NB4 (cell line): ENCODE measurements around the gene NUDT1.

ENCODE experiments used
- DNase-seq: peaks from one replicate; pipeline ENCODE4 v3.0.0; 2010; ENCODE audit warnings: low read depth
- H3K4me3 ChIP-seq: one replicate; pipeline ENCODE4 v1.5.1; 2011; ENCODE audit warnings: mild to moderate bottlenecking, low read depth, low read length, moderate library complexity
- CTCF ChIP-seq: IDR thresholded peaks from one replicate; pipeline ENCODE4 v1.5.1; 2012; ENCODE audit warnings: low read depth, low read length
- MAX ChIP-seq: IDR thresholded peaks from 2 replicates; pipeline ENCODE4 v1.6.1; 2011; ENCODE audit warnings: low read depth, low read length
- MYC ChIP-seq: IDR thresholded peaks from 2 replicates; pipeline ENCODE4 v1.6.1; 2011; ENCODE audit warnings: low read depth, low read length
- POLR2A ChIP-seq: IDR thresholded peaks from 2 replicates; pipeline ENCODE4 v1.6.1; 2011; ENCODE audit warnings: mild to moderate bottlenecking; ENCODE audit not compliant: insufficient read length; ENCODE audit errors: extremely low read depth

Gene NUDT1

GRCh38 chr7:2253525-2254244 lies 11.7 kb downstream of the NUDT1 start:
- no peak for TF ChIP-seq MAX
- no peak for TF ChIP-seq CTCF
- no peak for TF ChIP-seq POLR2A
- TF ChIP-seq MYC, result no peak
- H3K4me3 ChIP-seq, result no peak overlapping the region
- DNase-seq, result no peak

GRCh38 chr7:2254429-2255144 lies 12.6 kb downstream of the NUDT1 start:
- DNase-seq, result no peak
- TF ChIP-seq CTCF (no peak), POLR2A (no peak), MYC (no peak), MAX (no peak)
- H3K4me3 ChIP-seq, result no peak overlapping the region

GRCh38 chr7:2255145-2256139 lies 13.4 kb downstream of the NUDT1 start:
- TF ChIP-seq POLR2A (no peak), CTCF (no peak), MYC (no peak), MAX (no peak)
- no peak overlapping the region for H3K4me3 ChIP-seq
- no peak for DNase-seq

- no peak for DNase-seq
- no peak for TF ChIP-seq CTCF
- TF ChIP-seq MYC, result no peak
- TF ChIP-seq POLR2A, result no peak
- TF ChIP-seq MAX, result no peak
- H3K4me3 ChIP-seq, result no peak overlapping the region
These were observed 14.4 kb downstream of the NUDT1 start for GRCh38 chr7:2256306-2257045.

- no peak for DNase-seq
- no peak for TF ChIP-seq CTCF
- no peak for TF ChIP-seq POLR2A
- no peak for TF ChIP-seq MAX
- no peak for TF ChIP-seq MYC
- H3K4me3 ChIP-seq, result no peak overlapping the region
These were observed 15.1 kb downstream of the NUDT1 start for GRCh38 chr7:2257046-2257551.
